GM19238 (cell line): ENCODE data around the gene STRA6.
"Not testable (repeated sequence)": the region's sequence is repeated elsewhere in the genome, so short reads cannot be mapped to it uniquely, and the experiment has no call there.

ENCODE experiments used
- DNase-seq: peaks from one replicate; pipeline ENCODE4 v3.0.0; 2011; ENCODE audit warnings: low spot score; ENCODE audit not compliant: insufficient read length

Gene STRA6

DNA sequence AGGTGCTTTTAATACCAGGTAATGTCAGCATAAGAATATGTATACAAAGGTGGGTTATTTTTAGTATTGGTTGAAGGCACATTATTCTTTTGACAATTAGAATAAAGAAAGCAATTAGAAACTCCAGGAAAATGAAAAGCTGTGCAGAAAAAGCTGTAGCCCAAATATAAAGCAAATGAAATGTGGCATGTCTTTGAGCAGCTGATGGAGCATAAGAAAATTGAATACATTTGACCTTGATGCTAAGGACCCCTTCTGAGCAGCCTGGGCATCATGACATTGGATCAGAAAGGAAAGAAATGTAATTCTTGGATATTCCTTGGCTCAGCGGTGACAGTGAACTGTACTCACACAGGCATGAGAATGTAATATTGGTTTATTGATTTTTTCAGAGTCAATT, 37.1 kb downstream of the STRA6 start:
- no peak for DNase-seq

DNA sequence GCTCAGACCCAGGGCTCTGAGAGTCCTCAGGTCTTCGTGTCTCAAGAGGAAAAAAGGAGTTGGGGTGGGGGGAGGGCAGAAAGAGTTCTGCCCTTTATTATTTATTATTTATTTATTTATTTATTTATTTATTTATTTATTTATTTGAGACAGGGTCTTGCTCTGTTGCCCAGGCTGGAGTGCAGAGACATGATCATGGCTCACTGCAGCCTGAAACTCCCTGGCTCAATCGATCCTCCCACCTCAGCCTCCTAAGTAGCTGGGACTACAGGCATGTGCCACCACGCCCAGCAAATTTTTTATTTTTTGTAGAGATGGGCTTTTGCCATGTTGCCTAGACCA, 40.4 kb downstream of the STRA6 start:
- DNase-seq, result not testable (repeated sequence)

DNA sequence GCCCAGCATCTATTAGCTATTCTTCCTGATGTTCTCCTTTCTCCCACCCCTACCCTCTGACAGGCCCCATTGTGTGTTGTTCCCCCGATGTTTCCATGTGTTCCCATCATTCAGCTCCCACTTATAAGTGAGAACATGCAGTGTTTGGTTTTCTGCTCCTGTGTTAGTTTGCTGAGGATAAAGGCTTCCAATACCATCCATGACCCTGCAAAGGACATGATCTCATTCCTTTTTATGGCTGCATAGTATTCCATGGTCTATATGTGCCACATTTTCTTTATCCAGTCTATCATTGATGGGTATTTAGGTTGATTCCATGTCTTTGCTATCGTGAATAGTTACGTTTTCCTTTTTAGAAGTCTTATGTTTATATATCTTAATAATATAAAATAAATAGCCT, 42.2 kb downstream of the STRA6 start:
- DNase-seq, result not testable (repeated sequence)

DNA sequence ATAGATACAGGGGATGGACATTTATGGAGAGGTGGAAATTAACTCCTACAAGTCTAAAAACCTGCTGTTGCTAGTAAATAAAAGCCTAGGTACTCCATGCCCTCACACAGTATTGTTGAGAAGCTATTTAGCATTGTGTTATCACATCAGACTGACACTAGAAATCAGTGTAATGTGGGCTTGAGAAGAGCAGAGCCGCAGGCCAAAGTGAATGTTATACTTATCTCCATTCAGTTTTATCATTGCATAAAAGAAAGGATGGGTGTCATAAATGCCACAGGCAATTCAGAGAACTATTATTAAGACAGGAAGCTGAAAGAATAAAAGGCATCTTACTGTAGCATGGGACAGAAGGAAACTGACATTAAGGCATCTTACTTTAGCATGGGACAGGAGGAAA, 42.8 kb downstream of the STRA6 start:
- DNase-seq, result no peak

DNA sequence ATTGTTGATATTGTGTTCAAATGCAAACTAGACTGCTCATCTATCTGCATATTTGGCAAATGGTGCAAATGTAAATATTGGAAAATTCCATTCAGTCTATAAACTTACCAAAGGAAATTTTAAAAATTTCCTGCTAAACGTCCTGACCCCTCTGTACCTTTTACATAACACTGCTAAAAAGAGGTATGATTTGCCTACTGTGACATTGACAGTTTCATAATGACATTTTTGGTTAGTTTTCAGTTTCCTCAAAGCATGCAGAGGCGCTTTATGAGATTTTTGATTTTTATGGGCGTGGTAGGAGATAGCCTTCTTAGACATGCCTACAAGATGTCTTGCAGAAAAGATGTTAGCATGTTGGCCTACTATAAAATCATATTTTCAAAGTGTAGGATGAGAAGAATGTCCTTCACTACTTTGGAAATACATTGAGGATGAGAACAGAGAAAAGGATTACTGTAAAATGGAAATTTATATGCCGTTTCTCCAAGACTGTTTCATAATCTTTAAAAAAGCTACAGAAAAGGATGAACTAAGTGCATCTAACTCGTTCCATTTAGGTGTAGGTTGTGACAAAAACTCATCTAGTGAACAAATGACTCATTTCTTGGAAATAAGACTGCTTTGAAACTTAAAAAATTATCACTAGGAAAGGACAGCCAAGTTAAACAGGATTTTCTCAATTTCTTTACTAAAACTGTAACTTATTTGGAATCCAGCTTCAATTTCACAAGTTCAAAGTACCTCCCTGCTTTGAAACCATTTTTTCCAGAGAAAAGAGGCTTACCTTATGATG, 43.5 kb downstream of the STRA6 start:
- DNase-seq, result no peak

DNA sequence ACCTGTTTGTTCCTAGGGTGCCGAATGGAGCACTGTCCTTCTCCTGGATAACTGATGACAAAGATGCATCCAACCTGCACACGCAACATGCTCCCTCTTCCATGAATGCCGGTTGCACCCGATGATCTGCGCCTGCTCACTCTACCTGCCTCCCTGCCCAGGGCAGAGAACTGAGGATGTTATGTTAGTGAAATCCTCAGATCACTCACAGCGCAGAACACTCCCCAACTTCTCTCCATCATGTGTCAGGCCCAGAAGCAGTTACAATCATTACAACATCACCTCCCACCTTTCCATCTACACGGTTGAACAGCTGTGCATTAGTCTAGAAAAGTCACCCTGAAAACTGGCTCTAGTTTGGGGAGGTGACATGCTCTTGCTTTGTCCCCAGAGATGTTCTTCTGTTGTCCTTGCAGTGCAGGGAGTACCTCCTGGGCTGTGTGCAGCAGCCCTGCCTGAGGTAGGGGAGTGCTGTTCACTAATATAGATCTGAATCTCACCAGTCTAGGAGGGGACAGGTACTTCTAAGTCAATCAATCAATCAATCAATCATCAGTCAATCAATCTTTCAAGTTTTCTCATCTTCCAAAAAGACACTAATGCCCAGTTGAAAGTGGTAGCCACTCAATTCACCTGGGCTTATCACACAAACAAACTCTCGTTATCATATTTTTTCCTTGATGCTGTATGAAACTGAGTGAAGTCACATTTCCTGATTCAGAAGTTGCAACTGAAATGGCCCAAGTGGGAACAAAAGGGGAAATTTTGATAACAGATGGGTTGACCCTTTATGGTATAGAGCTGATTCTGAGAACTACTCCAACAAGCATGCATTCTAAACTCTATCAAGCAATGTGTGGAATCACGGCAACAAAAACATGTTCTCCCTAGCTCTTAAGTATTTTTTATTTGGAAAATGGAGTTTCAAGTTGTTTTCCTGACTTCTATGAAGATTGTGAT, 44.4 kb downstream of the STRA6 start:
- no peak for DNase-seq

DNA sequence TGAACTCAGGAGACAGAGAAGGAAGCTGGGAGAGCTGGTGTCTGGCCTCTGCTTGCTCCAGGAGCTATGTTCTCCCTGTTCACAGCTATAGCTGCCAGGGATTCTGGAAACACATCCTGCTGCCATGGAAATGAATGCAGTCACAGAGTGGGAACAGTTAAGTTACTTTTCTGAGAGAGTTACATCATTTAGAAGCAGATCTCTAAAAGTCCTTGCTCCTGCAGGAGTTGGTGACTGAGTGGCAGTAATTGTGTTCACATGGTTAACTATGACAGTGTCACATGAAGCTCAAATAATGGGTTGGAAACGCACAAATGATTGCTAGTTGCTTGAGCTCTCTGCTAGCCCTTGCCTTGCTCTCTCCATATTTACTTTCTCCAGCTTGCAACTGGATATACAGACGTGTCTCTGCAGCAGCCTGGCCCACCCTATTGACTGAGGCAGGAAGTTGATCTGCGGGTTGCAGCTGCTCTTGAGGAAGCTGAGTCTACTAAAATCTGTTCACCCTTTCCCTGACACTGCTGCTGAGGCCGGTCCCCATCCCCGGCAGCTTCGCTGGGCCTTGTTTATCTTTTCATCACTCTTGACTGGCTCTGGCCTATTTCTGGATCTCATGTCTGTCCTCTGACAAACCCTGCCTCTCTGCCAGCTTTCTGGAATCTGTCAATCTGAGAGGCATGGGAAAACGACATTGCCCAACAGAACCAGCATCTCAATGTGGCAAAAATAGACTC, 45.7 kb downstream of the STRA6 start:
- DNase-seq, result no peak

DNA sequence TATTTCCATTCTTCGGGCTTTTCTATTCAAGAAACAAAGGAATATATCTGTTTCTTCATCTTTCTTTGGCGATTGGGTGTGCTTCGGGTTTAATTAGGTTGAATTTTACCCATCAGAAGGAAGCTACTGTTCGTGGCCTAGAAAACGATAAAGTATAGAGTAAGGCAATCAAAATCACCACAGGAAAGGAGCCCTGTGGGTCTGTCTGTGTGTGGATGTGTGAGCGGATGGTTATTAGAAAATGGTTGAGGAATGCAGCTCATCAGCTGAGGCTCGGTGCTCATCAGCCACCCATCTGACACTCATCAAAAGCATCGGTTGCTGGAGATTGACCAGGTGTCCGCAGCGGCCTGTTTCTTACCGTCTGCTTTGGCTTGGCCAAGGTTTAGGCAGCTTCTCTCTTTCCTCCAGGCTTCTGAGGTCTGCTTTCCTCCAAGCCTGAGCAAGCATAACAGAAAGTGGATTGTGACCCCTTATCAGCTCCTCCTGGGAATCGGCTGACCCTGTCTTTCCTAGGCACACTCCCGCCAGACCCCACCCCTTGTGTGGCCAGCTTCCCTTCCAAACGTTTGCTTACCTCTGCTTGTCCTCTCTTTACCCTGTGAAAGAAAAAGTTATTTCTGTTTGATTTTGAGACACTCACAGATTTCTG, 46.7 kb downstream of the STRA6 start:
- no peak for DNase-seq

DNA sequence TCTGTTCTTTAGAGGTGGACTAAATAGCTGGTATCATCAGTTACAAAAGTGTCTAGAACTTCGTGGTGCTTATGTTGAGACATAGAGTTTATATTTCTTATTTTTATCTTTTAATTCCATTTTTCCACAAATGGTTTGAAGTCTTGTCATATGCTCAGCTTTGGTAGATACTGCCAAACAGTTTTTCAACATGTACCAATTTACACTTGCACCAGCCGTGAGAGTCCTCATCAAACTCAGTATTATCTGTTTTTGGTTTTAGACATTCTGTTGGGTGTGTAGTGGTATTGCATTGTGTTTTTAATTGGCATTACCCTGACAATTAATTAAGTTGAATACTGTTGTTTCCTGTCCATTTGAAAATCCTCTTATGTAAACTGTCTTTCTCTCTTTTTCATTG, 55.5 kb downstream of the STRA6 start:
- no peak for DNase-seq

DNA sequence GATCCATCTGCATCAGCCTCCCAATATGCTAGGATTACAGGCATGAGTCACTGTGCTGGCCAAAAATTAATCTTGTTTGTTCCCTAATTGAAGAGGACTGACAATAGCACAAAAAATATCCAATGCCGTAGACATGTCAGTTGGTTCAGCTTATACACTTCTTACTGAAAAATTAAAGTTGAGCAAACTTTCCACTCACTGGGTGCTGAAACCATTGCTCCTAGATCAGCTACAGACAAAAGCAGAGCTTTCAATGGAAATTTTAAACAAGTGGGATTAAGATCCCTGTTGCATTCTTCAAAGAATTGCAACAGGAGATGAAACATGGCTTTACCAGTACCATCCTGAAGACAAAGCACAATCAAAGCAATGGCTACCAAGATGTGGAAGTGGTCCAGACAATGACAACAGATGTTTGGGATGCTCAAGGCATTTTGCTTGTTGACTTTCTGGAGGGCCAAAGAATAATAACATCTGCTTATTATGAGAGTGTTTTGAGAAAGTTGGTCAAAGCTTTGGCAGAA, 56.2 kb downstream of the STRA6 start:
- DNase-seq, result no peak

DNA sequence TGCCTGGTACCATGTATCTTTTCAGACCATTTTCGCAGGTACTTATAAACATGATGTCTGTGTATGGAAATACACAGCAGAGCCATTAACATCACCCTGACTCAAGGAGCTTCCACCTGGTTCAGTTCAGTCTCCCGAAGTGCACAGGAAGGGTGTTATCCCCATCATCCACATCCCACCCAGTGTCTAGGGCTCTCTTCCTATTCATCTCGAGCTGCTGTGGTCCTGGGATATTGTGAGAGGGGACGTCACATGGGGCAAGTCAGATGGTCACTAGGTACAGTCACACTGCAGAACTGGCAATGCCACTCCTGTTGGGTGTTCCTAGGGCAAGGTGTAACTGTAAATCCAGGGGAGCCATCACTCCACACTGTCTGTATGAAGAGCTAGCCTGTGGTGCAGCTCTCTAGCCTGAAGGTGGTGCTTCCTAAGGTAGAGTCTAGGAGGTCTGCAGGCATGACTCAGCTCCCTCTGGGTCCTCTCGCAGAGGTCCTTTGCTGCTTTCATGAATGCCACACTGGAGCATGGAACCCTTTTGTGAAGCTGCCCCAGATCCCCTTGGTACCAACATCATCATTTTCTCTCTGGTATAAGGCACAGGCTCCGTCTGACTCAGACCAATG, 58.3 kb downstream of the STRA6 start:
- no peak for DNase-seq

DNA sequence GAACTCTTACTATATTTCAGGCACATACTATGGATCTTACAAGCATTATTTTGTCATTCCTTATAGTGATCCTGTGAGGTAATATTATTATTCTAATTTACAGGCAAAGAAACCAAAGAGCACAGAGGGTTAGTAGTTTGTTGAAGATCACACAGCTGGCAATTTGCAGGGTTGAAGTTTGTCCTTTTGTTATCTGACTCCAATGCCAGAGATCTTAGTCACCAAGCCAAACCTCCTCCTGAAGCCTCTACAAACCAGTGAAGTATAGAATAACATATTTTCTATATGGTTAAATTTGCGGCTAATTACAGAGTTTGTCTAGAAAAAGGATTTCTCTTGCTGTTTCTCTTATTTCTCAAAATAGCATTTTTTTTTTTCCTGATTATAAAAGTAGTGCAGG, 61.0 kb downstream of the STRA6 start:
- no peak for DNase-seq

DNA sequence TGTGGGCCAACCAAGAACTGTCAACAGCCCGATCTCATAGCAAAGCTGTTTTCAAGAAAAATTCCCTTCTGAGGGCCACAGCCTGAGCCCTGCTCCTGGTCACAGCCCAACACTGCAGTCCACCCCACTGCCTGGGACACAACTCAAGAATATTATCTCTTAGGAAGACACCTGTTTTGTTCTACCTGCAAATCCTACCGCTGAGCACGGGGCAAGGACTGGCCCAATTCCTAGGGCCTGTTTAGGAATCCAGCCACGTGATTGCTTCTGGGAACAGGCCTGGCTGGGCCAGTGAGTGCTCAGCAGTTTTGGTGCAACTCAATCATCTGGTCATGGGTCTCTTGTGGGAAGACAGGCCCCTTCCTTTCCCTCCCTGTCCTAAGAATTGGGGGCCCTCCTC, 63.9 kb downstream of the STRA6 start:
- DNase-seq, result no peak

DNA sequence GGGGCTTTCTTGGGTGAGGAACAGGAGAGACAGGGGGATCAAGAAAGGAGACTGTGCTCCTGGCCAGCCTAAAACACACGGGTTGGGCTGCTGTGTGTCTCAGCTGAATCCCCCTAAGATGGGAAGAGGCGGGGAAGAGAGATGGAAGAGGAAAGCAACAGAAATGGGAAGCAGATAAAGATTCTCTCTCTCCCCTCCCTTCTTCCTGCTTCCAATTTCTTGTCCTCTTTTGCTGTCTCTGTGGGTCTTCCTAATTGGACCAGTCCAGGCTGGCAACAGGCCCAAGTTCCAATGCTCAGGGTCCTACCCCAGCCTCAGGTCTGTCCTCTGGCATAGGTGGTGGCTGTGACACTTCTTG, 65.1 kb downstream of the STRA6 start:
- no peak for DNase-seq

DNA sequence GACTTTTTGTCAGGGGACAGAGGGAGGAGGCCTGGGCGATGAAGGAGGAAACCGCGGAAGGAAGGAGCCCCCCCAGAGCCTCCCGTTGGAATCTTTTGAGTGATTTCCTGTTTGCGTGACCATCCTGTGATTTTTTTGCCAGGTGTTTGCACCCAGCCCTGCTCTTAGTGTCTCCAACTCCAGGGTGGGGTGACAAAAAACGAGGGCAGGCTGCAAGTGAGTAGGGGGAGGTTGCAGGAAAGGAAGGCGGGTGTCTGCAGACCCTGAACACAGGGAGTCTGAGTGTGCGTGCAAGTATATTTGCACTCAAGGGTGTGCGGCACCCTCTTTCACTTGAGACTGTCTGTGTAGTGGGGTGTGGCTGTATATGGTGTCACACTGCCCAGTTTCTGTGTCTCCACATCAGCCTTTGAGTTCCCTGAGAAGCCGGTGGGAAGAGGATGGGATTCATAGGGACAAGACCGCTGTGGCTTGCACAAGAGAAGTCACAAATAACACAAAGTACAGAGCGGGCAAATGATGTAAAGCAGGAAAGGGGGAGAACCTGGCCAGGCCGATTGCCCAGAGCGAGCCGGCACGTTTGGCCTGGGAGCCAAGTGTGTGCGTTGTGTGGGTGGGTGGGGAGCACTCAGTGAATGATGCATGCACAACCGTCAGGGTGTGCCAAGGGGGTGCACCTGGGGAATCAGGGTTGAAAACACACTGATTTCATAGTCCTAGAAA, 65.6 kb downstream of the STRA6 start:
- DNase-seq, result no peak

DNA sequence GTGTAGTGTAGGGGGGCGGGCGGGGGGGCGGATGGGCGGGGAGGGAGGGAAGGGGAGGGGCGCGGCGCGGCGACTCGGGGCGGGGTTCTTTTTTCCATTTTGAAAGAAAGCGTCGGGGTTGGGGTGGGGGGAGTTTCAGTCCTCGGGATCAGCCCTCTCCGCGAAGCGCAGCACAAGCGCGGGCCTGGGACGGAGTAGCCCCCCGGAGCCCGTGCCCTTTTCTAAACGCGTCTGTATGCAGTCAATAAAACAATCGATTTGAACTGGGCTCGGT, 66.1 kb downstream of the STRA6 start:
- DNase-seq, result no peak

DNA sequence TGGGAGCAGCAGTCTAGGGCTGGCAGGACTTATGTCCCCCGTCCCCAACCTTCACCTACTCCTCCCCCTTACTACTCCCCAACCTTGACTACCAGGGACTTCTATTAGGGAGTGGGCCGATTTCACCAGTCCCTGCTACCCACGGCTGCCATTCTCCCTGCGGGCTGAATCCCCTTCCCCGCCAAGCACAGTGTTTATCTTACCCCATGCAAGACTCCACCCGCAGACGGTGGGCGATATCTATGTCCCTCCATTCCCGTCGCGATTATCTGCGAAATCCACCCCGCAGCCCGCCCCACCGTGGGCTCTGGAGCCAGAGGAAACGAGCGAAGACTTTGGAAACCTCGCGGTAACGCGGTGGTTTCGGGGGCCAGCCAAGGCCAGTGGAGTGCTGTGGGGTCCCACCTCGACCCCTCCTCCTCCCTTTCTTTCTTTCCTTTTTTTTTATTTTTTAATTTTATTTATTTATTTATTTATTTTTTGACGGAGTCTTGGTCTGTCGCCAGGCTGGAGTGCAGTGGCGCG, 67.5 kb downstream of the STRA6 start:
- DNase-seq, result no peak

DNA sequence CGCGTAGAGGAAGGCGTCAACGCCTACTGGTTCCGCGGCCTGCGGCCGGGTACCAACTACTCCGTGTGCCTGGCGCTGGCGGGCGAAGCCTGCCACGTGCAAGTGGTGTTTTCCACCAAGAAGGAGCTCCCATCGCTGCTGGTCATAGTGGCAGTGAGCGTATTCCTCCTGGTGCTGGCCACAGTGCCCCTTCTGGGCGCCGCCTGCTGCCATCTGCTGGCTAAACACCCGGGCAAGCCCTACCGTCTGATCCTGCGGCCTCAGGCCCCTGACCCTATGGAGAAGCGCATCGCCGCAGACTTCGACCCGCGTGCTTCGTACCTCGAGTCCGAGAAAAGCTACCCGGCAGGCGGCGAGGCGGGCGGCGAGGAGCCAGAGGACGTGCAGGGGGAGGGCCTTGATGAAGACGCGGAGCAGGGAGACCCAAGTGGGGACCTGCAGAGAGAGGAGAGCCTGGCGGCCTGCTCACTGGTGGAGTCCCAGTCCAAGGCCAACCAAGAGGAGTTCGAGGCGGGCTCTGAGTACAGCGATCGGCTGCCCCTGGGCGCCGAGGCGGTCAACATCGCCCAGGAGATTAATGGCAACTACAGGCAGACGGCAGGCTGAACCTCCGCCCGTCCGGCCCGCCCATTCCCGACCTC, 68.1 kb downstream of the STRA6 start:
- DNase-seq, result no peak

DNA sequence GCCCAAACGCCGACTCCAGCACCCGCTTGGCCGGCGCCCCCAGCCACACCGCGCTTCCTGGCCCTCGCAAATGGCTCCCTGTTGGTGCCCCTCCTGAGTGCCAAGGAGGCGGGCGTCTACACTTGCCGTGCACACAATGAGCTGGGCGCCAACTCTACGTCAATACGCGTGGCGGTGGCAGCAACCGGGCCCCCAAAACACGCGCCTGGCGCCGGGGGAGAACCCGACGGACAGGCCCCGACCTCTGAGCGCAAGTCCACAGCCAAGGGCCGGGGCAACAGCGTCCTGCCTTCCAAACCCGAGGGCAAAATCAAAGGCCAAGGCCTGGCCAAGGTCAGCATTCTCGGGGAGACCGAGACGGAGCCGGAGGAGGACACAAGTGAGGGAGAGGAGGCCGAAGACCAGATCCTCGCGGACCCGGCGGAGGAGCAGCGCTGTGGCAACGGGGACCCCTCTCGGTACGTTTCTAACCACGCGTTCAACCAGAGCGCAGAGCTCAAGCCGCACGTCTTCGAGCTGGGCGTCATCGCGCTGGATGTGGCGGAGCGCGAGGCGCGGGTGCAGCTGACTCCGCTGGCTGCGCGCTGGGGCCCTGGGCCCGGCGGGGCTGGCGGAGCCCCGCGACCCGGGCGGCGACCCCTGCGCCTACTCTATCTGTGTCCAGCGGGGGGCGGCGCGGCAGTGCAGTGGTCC, 68.7 kb downstream of the STRA6 start:
- DNase-seq, result no peak
